HepG2 (cell line): ENCODE results near the gene HOXB5. TPM values are rescaled to one million over a fixed set of nuclear protein-coding genes. Genes with fewer than 3 reads are reported as not detected.

Experiments used
- ATAC-seq: fragments of 200-7000 bp; cut with Tn5 transposase; 3 replicates; pipeline ENCODE4 v1.9.1; 2020; ENCODE audit warnings: mild to moderate bottlenecking, moderate library complexity
- BruUV-seq: library from RNA; stranded (reverse); fragments of 400-500 nt; replicated peaks from 2 replicates; lab custom pipeline; 2021; lab: Mats Ljungman, UMichigan
- CTCF ChIA-PET: fragments of 300-600 bp; formaldehyde crosslinking; extraction: SDS; loops from one replicate; lab custom pipeline; 2021; ENCODE audit warnings: low total read pairs, inconsistent platforms, low intra/inter-chr PET ratio; lab: Yijun Ruan, JAX
- POLR2A ChIA-PET: fragments of 350-600 bp; sonication (Branson Sonifier 250); formaldehyde crosslinking; loops from one replicate; lab custom pipeline; 2020; ENCODE audit warnings: antibody characterized with exemption, inconsistent platforms; lab: Yijun Ruan, JAX
- DNase-seq: peaks from one replicate; pipeline ENCODE4 v3.0.0-alpha.2; 2015; ENCODE audit warnings: low spot score
- FAIRE-seq: peaks from 3 replicates; lab custom pipeline; 2011; peaks lifted over from hg19 to GRCh38; lab: Jason Lieb, UNC
- H2AFZ ChIP-seq: one replicate; pipeline ENCODE4 v1.6.1; 2011; ENCODE audit warnings: low read length, inconsistent platforms
- H3K27ac ChIP-seq: fragments of 300-600 bp; 3 replicates; pipeline ENCODE4 v1.8.0; 2011; ENCODE audit warnings: mixed run types, mild to moderate bottlenecking, mixed read lengths, low read length, inconsistent platforms; ENCODE audit not compliant: insufficient read depth; ENCODE audit errors: extremely low read length
- H3K27me3 ChIP-seq, 2 experiments: fragments of 200-600 bp in 1 of 2; 2 replicates in 1 of 2; 3 replicates in 1 of 2; pipeline versions ENCODE4 v1.6.0 to v1.8.0; 2011; ENCODE audit warnings: low read length in 2 of 2, mild to moderate bottlenecking in 2 of 2, moderate library complexity in 2 of 2, inconsistent platforms in 1 of 2; ENCODE audit not compliant: insufficient read depth in 2 of 2, control insufficient read depth in 1 of 2
- H3K36me3 ChIP-seq, 2 experiments: fragments of 200-600 bp in 1 of 2; replicated peaks in 1 of 2; 2 replicates in 1 of 2; 3 replicates in 1 of 2; pipeline versions ENCODE4 v1.5.1 to v1.8.0; 2011; ENCODE audit warnings: low read length in 2 of 2, inconsistent platforms in 1 of 2; ENCODE audit not compliant: insufficient read depth in 2 of 2, control insufficient read depth in 1 of 2
- H3K4me1 ChIP-seq: 2 replicates; pipeline ENCODE4 v1.5.1; 2012; ENCODE audit warnings: low read length, inconsistent platforms; ENCODE audit not compliant: insufficient read depth
- H3K4me2 ChIP-seq: 2 replicates; pipeline ENCODE4 v1.6.0; 2011; ENCODE audit warnings: low read depth, low read length, inconsistent platforms
- H3K4me3 ChIP-seq, 3 experiments: fragments of 200-600 bp in 1 of 3; sonication (generic), shearing (Covaris generic) in 1 of 3; replicated peaks in 1 of 3; 2 replicates each; pipeline ENCODE4 v1.5.1; 2011 to 2016; ENCODE audit warnings: low read length in 3 of 3, inconsistent platforms in 2 of 3, low read depth in 2 of 3, mild to moderate bottlenecking in 2 of 3, control low read depth in 1 of 3, mixed read lengths in 1 of 3; ENCODE audit not compliant: insufficient read depth in 1 of 3
- H3K79me2 ChIP-seq: one replicate; pipeline ENCODE4 v1.6.1; 2011; ENCODE audit warnings: low read length, inconsistent platforms; ENCODE audit not compliant: insufficient read depth
- H3K9ac ChIP-seq: 2 replicates; pipeline ENCODE4 v1.6.0; 2011; ENCODE audit warnings: mild to moderate bottlenecking, low read depth, low read length, inconsistent platforms; ENCODE audit not compliant: insufficient read depth
- H3K9me3 ChIP-seq: 2 replicates; pipeline ENCODE4 v1.5.1; 2012; ENCODE audit warnings: mild to moderate bottlenecking, low read length
- H4K20me1 ChIP-seq: 2 replicates; pipeline ENCODE4 v1.6.0; 2011; ENCODE audit warnings: inconsistent platforms, mild to moderate bottlenecking, low read length, moderate library complexity; ENCODE audit not compliant: insufficient read depth
- ARNT2 ChIP-seq: sonication (generic); formaldehyde crosslinking; IDR thresholded peaks from 2 replicates; pipeline ENCODE4 v1.8.0; 2022; ENCODE audit warnings: mild to moderate bottlenecking, low read depth, missing genetic modification reagents, moderate library complexity
- MTF1 ChIP-seq: sonication (generic); formaldehyde crosslinking; IDR thresholded peaks from 2 replicates; pipeline ENCODE4 v1.5.0; 2020; ENCODE audit warnings: missing genetic modification reagents
- RBAK ChIP-seq: sonication (generic); formaldehyde crosslinking; IDR thresholded peaks from 2 replicates; pipeline ENCODE4 v1.5.1; 2020; ENCODE audit warnings: mild to moderate bottlenecking, missing genetic modification reagents
- ZBTB44 ChIP-seq: sonication (generic); formaldehyde crosslinking; IDR thresholded peaks from 2 replicates; pipeline ENCODE4 v1.4.0; 2020; ENCODE audit warnings: missing genetic modification reagents
- ZFP90 ChIP-seq: sonication (generic); formaldehyde crosslinking; IDR thresholded peaks from 2 replicates; pipeline ENCODE4 v1.8.0; 2022; ENCODE audit warnings: missing genetic modification reagents, mild to moderate bottlenecking, inconsistent platforms, borderline replicate concordance
- ZNF562 ChIP-seq: sonication (generic); formaldehyde crosslinking; IDR thresholded peaks from 2 replicates; pipeline ENCODE4 v1.8.0; 2022; ENCODE audit warnings: missing genetic modification reagents, borderline replicate concordance
- ZNF782 ChIP-seq: sonication (generic); formaldehyde crosslinking; IDR thresholded peaks from 2 replicates; pipeline ENCODE4 v1.4.0; 2020; ENCODE audit warnings: missing genetic modification reagents, mild to moderate bottlenecking, borderline replicate concordance
- in situ Hi-C: cut with HindIII; loops from 2 replicates; pipeline ENCODE4 v1.10.0; 2017; ENCODE audit warnings: low pct_unique_long_range_greater_than_20kb; ENCODE audit not compliant: extremely low pct_ligation_motif_present
- intact Hi-C: fragments of 100-400 bp; cut with micrococcal nuclease; formaldehyde crosslinking; loops from one replicate; pipeline ENCODE4 v1.10.0; 2022; ENCODE audit not compliant: unreplicated experiment
- polyA plus RNA-seq, 8 experiments: library from polyadenylated mRNA; depleted of rRNA in 3 of 8; stranded (reverse) in 7 of 8; unstranded in 1 of 8; fragments of >200 nt; fragmentation: Illumina TruSeq in 4 of 8; extraction: Trizol in 4 of 8; gene quantifications; 2 replicates each; pipeline versions ENCODE4 v1.2.1 to v1.2.3, GENCODE V29; 2011 to 2016; ENCODE audit warnings: low read depth in 4 of 8, missing spikeins in 1 of 8, mixed read lengths in 1 of 8; ENCODE audit not compliant: insufficient read depth in 1 of 8
- total RNA-seq, 5 experiments: library from RNA; depleted of rRNA; stranded (reverse); fragments of >200 nt; fragmentation: Illumina TruSeq; extraction: Trizol; gene quantifications; 2 replicates each; pipeline ENCODE4 v1.2.3, GENCODE V29; 2016; ENCODE audit warnings: low read depth in 1 of 5
- TF ChIP-seq, protein P1 (sequence below): sonication (generic); formaldehyde crosslinking; IDR thresholded peaks from 2 replicates; pipeline ENCODE4 v1.5.0; 2020; ENCODE audit warnings: missing genetic modification reagents

HOXB5 gene
- total and polyA plus RNA-seq, 2 of the 13 experiments (the other 11 are each of a cell fraction or from before 2014, with no cell fraction given), result not detected

- TF ChIP-seq, protein P1, sequence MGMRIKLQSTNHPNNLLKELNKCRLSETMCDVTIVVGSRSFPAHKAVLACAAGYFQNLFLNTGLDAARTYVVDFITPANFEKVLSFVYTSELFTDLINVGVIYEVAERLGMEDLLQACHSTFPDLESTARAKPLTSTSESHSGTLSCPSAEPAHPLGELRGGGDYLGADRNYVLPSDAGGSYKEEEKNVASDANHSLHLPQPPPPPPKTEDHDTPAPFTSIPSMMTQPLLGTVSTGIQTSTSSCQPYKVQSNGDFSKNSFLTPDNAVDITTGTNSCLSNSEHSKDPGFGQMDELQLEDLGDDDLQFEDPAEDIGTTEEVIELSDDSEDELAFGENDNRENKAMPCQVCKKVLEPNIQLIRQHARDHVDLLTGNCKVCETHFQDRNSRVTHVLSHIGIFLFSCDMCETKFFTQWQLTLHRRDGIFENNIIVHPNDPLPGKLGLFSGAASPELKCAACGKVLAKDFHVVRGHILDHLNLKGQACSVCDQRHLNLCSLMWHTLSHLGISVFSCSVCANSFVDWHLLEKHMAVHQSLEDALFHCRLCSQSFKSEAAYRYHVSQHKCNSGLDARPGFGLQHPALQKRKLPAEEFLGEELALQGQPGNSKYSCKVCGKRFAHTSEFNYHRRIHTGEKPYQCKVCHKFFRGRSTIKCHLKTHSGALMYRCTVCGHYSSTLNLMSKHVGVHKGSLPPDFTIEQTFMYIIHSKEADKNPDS, result no peak
- TF ChIP-seq ARNT2 (CRISPR knock-in tag) (no peak), ZNF782 (CRISPR knock-in tag) (no peak), RBAK (no peak)
Measured at GRCh38 chr17:48591255-48592056, 2.1 kb downstream of the HOXB5 start (continued).

DNA sequence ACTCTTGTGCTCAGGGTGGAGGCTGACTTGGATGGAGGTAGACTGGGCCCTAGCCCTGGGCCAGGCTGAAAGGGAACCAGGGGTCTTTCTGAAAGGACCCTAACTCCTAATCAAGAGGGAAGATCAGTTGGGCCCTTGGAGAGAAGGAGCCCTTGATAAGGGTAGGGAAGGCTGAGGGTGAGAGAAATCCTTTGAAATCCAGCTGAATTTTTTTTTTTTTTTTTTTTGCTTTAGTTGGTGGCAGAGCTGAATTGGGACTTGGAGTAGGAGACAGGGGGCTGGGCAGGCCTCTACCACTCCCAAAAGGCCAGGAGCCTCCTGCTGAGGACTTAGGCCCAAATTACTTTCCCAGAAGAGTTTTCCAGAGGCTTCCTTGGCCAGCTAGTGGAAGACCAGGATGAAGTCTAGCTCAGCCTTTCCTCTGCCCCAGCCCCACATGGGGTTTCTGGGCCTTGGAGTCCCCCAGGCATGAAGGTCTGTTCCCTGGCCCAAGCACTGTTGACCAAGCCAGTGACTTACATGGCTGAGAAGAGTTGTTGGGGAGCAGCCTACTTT, 2.9 kb downstream of the HOXB5 start:
- no peak overlapping the region for H3K9ac ChIP-seq
- in situ Hi-C loops (no loop called here), intact Hi-C loops (no loop called here)
- no peak overlapping the region for H2AFZ ChIP-seq
- POLR2A ChIA-PET, result no interaction called here
- no peak overlapping the region for H3K27ac ChIP-seq
- H3K4me3 ChIP-seq, result no peak overlapping the region
- H3K9me3 ChIP-seq, result no peaks in the 10 kb centered on the region
- H3K36me3 ChIP-seq, result no peaks in the 10 kb centered on the region
- BruUV-seq, result no TSS peak
- peaks cover 34 to 91% of the 10 kb centered on the region in 2 experiments for H3K27me3 ChIP-seq
- TF ChIP-seq ZBTB44 (CRISPR knock-in tag) (no peak), MTF1 (no peak), ZFP90 (CRISPR knock-in tag) (no peak), ZNF562 (CRISPR knock-in tag) (no peak)
- no peak overlapping the region for H3K4me2 ChIP-seq
- no peak for ATAC-seq
- FAIRE-seq, result no peak
- peaks cover 11% of the 10 kb centered on the region; the same call in 1 of the 2 replicates for H3K4me1 ChIP-seq
- DNase-seq, result no peak
- H3K79me2 ChIP-seq, result no peaks in the 10 kb centered on the region
- H4K20me1 ChIP-seq, result no peaks in the 10 kb centered on the region; the same call in 1 of the 2 replicates
- CTCF ChIA-PET, result no interaction called here
